HAP-1 (cell line): Measurements from ENCODE around the gene PCDHB12.
A peak's percentile ranks its signal among the peaks of the same experiment; 100 is the strongest.
"Not testable (repeated sequence)": the region's sequence is repeated elsewhere in the genome, so short reads cannot be mapped to it uniquely, and the experiment has no call there.

Experiments
- DNase-seq, 2 experiments: peaks; one replicate each; pipeline ENCODE4 v3.0.0-alpha.2; 2016 to 2020; ENCODE audit warnings: low spot score in 2 of 2
- H3K27me3 ChIP-seq: fragments of 250-450 bp; sonication (Bioruptor Pico); 2 replicates; pipeline ENCODE4 v1.5.1; 2020; ENCODE audit warnings: low read depth, mild to moderate bottlenecking, moderate library complexity
- H3K36me3 ChIP-seq: fragments of 250-450 bp; sonication (Bioruptor Pico); replicated peaks from 2 replicates; pipeline ENCODE4 v1.5.1; 2020; ENCODE audit warnings: mild to moderate bottlenecking
- H3K4me1 ChIP-seq: fragments of 250-450 bp; sonication (Bioruptor Pico); 2 replicates; pipeline ENCODE4 v1.5.1; 2020; ENCODE audit warnings: mild to moderate bottlenecking
- H3K4me3 ChIP-seq: fragments of 250-450 bp; sonication (Bioruptor Pico); 2 replicates; pipeline ENCODE4 v1.5.1; 2020; ENCODE audit warnings: mild to moderate bottlenecking, moderate library complexity
- H3K9me3 ChIP-seq: fragments of 250-450 bp; sonication (Bioruptor Pico); 2 replicates; pipeline ENCODE4 v1.5.1; 2020; ENCODE audit warnings: mild to moderate bottlenecking, moderate library complexity
- in situ Hi-C: fragments of 300-500 bp; cut with MboI; formaldehyde crosslinking; loops from 3 replicates; pipeline ENCODE4 v1.14.3; 2020; ENCODE audit warnings: low sequenced_read_pairs, inconsistent platforms, mixed read lengths

PCDHB12 gene

DNA sequence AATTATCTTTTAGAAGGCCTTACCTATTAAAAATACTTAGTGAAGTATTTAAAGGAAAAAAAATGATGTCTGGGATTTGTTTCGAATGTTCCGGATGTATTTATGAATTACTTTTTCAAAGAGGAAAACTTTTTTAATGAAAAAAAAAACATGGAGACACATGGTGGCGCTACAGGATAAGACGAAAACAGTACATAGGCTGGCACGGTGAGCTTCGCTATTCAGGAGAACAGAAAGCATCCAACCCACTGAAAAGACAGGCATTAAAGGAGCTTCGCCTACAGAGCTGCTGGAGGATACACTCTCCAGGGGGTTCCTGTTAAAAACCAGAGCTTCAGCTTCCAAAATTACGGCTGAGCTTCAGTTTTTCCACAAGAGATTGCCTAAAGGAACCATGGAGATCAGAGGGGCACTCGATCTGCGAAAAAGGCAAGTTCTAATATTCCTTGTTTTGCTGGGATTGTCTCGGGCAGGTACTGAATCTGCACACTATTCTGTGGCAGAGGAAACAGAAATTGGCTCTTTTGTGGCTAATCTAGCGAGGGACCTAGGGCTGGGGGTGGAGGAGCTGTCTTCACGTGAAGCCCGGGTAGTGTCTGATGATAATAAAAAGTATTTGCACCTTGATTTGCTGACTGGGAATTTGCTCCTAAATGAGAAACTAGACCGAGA, 14.7 kb downstream of the PCDHB12 start, which contains the start of gene PCDHB14:
Gene PCDHB14, plus strand, starts transcription at position 232 of the 672 bp plus-strand sequence. Its CDS starts 163 bp downstream, at position 395.
- in situ Hi-C loops: loop anchor here (25.0 kb wide), 1 partner anchor 339 kb away; no protein-coding TSS in a partner anchor
- Histone ChIP-seq H3K4me3 (no peak within 1 kb of the TSS), H3K4me1 (no peaks in the 10 kb centered on the region), H3K36me3 (no peaks in the 10 kb centered on the region), H3K9me3 (no peaks in the 10 kb centered on the region), H3K27me3 (no peaks in the 10 kb centered on the region; the same call in 1 of the 2 replicates)
- peak; percentile 26 to 30 for DNase-seq

- in situ Hi-C loops: loop anchor here (25.0 kb wide), 1 partner anchor 337 kb away; no protein-coding TSS in a partner anchor
These were observed 16.3 kb downstream of the PCDHB12 start for GRCh38 chr5:141224844-141225243.

GRCh38 chr5:141225421-141225820, 16.9 kb downstream of the PCDHB12 start:
- H3K36me3 ChIP-seq, H3K9me3 ChIP-seq, DNase-seq, in situ Hi-C loops, H3K4me3 ChIP-seq, H3K4me1 ChIP-seq, H3K27me3 ChIP-seq: not testable (repeated sequence)

More at GRCh38 chr5:141224844-141225243, 16.3 kb downstream of the PCDHB12 start:
- not testable (repeated sequence) for H3K4me3 ChIP-seq, H3K27me3 ChIP-seq, DNase-seq, H3K9me3 ChIP-seq, H3K4me1 ChIP-seq, H3K36me3 ChIP-seq

DNA sequence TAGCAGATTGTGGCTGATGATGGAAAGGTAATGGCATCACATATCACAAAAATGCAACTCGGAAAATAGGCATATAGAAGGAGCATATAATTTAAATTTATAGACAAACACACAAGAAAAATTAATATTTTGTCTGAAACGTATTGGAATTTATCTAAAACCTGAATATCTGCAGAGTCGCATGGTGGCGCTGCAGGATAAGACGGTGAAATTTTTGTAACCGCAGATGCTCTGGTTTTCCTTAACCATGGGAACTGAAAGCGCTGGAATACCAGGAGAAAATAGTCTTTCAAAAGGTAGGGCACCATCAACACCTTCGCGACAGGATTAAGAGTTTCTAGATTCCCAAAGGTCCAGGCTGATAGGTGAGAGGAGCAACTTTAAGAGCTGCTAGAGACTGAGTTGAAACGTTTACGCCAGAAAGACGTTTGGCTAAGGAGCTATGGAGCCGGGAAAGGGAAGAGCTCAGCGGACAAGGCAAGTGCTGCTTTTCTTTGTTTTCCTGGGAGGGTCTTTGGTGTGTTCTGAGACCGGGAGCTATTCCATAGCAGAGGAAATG, 25.7 kb downstream of the PCDHB12 start:
- Histone ChIP-seq H3K36me3 (no peaks in the 10 kb centered on the region), H3K27me3 (no peaks in the 10 kb centered on the region), H3K9me3 (no peaks in the 10 kb centered on the region), H3K4me3 (peak overlapping the region; percentile 13), H3K4me1 (no peaks in the 10 kb centered on the region)
- peak; percentile 16 to 46 for DNase-seq
- in situ Hi-C loops: no loop called here

DNA sequence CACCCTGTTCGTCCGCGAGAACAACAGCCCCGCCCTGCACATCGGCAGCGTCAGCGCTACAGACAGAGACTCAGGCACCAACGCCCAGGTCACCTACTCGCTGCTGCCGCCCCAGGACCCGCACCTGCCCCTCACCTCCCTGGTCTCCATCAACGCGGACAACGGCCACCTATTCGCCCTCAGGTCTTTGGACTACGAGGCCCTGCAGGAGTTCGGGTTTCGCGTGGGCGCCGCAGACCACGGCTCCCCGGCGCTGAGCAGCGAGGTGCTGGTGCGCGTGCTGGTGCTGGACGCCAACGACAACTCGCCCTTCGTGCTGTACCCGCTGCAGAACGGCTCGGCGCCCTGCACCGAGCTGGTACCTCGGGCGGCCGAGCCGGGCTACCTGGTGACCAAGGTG, 27.4 kb downstream of the PCDHB12 start:
- in situ Hi-C loops: not testable (repeated sequence)

DNA sequence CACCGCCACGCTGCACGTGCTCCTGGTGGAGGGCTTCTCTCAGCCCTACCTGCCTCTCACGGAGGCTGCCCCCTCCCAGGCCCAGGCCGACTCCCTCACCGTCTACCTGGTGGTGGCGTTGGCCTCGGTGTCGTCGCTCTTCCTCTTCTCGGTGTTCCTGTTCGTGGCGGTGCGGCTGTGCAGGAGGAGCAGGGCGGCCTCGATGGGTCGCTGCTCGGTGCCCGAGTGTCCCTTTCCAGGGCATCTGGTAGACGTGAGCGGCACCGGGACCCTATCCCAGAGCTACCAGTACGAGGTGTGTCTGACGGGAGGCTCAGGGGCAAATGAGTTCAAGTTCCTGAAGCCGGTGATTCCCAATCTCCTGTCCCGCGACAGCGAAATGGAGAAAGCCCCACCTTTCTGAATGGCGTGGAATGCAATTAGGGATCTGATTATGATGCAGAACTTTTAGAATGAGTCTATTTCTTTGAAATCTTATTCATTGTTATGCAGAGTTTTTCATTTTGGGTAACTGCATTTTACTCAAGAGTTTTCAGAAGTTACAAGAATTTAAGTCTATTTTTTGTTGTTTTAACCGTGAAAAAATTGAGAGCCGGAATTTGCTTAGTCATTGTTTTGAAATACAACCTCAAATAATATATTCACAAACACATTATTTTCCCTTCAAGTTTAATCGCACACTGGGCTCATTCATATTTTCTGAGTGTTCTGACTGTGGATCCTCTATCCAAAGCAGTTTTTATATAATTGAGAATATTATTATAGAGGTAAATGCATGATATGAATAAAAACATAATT, 28.2 kb downstream of the PCDHB12 start:
- H3K4me1 ChIP-seq: no peaks in the 10 kb centered on the region
- H3K4me3 ChIP-seq: no peak overlapping the region
- H3K9me3 ChIP-seq: no peaks in the 10 kb centered on the region
- in situ Hi-C loops: no loop called here
- H3K36me3 ChIP-seq: no peaks in the 10 kb centered on the region
- DNase-seq: no peak
- no peaks in the 10 kb centered on the region for H3K27me3 ChIP-seq

More for the DNA sequence above, 27.4 kb downstream of the PCDHB12 start:
- not testable (repeated sequence) for H3K4me1 ChIP-seq, DNase-seq, H3K27me3 ChIP-seq, H3K9me3 ChIP-seq, H3K36me3 ChIP-seq, H3K4me3 ChIP-seq

DNA sequence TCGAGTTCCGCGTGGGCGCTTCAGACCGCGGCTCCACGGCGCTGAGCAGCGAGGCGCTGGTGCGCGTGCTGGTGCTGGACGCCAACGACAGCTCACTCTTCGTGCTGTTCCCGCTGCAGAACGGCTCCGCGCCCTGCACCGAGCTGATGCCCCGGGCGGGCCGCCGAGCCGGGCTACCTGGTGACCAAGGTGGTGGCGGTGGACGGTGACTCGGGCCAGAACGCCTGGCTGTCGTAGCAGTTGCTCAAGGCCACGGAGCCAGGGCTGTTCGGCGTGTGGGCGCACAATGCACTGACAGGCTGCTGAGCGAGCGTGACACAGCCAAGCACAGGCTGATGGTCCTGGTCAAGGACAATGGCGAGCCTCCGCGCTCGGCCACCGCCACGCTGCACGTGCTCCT, 33.0 kb downstream of the PCDHB12 start:
- Histone ChIP-seq H3K9me3 (no peaks in the 10 kb centered on the region), H3K4me1 (no peaks in the 10 kb centered on the region), H3K36me3 (no peaks in the 10 kb centered on the region), H3K4me3 (no peak overlapping the region), H3K27me3 (no peaks in the 10 kb centered on the region)
- no peak for DNase-seq
- in situ Hi-C loops: no loop called here

DNA sequence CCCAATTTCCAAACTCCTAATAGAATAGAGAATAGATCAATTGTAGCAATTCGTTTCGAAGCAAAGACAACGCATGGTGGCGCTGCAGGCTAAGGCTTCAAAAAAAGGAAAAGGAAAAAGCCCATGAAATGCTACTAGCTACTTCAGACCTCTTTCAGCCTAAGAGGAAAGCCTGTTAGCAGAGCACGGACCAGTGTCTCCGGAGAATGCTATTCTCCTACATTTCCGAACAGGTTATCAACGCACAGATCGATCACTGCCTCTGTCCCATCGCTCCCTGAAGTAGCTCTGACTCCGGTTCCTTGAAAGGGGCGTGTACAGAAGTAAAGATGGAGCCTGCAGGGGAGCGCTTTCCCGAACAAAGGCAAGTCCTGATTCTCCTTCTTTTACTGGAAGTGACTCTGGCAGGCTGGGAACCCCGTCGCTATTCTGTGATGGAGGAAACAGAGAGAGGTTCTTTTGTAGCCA, 36.8 kb downstream of the PCDHB12 start, which contains the start of gene PCDHB15:
Gene PCDHB15, plus strand, starts transcription at position 146 of the 468 bp plus-strand sequence. Its CDS starts 184 bp downstream, at position 330.
- DNase-seq: peak in 1 of 2 experiments; percentile 39
- in situ Hi-C loops: no loop called here
- no peak within 1 kb of the TSS for H3K4me3 ChIP-seq

GRCh38 chr5:141246971-141247370, 38.5 kb downstream of the PCDHB12 start:
- H3K36me3 ChIP-seq, H3K9me3 ChIP-seq, H3K4me3 ChIP-seq, DNase-seq, H3K27me3 ChIP-seq, H3K4me1 ChIP-seq, in situ Hi-C loops: not testable (repeated sequence)

More for the DNA sequence above, 36.8 kb downstream of the PCDHB12 start, which contains the start of gene PCDHB15:
- Histone ChIP-seq H3K27me3 (no peaks in the 10 kb centered on the region), H3K4me1 (no peaks in the 10 kb centered on the region), H3K9me3 (no peaks in the 10 kb centered on the region), H3K36me3 (no peaks in the 10 kb centered on the region)

DNA sequence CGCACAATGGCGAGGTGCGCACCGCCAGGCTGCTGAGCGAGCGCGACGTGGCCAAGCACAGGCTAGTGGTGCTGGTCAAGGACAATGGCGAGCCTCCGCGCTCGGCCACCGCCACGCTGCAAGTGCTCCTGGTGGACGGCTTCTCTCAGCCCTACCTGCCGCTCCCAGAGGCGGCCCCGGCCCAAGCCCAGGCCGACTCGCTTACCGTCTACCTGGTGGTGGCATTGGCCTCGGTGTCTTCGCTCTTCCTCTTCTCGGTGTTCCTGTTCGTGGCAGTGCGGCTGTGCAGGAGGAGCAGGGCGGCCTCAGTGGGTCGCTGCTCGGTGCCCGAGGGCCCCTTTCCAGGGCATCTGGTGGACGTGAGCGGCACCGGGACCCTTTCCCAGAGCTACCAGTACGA, 38.9 kb downstream of the PCDHB12 start:
- H3K36me3 ChIP-seq, H3K9me3 ChIP-seq, H3K4me3 ChIP-seq, in situ Hi-C loops, DNase-seq, H3K27me3 ChIP-seq, H3K4me1 ChIP-seq: not testable (repeated sequence)

- in situ Hi-C loops: no loop called here
- Histone ChIP-seq H3K4me3 (no peak overlapping the region), H3K36me3 (no peaks in the 10 kb centered on the region), H3K27me3 (no peaks in the 10 kb centered on the region), H3K4me1 (no peaks in the 10 kb centered on the region), H3K9me3 (no peaks in the 10 kb centered on the region; the same call in 1 of the 2 replicates)
- no peak for DNase-seq
These were observed 42.1 kb downstream of the PCDHB12 start for GRCh38 chr5:141250576-141250975.

- H3K9me3 ChIP-seq: peaks cover 17% of the 10 kb centered on the region
- no peaks in the 10 kb centered on the region for H3K4me1 ChIP-seq
- no peak for DNase-seq
- H3K4me3 ChIP-seq: no peak overlapping the region
- no peaks in the 10 kb centered on the region for H3K36me3 ChIP-seq
- H3K27me3 ChIP-seq: no peaks in the 10 kb centered on the region
- in situ Hi-C loops: no loop called here
These were observed 49.9 kb downstream of the PCDHB12 start for GRCh38 chr5:141258464-141258863.

GRCh38 chr5:141258948-141259347, 50.4 kb downstream of the PCDHB12 start:
- no peak for DNase-seq

More at GRCh38 chr5:141258948-141259347, 50.4 kb downstream of the PCDHB12 start:
- Histone ChIP-seq H3K4me3 (no peak overlapping the region), H3K4me1 (no peaks in the 10 kb centered on the region), H3K27me3 (no peaks in the 10 kb centered on the region), H3K36me3 (no peaks in the 10 kb centered on the region), H3K9me3 (peaks cover 17% of the 10 kb centered on the region)
- in situ Hi-C loops: no loop called here
